Measurements from ENCODE around the gene APOBEC3A. TPM values are rescaled to one million over a fixed set of nuclear protein-coding genes. Genes with fewer than 3 reads are reported as not detected.

APOBEC3A gene
- not detected in 2 replicates for total RNA-seq
- total RNA-seq (2013), result 4.5 TPM
- polyA plus RNA-seq, result 1.1 and 2.8 TPM in 2 replicates
- polyA minus RNA-seq, result 0.51 and 2.1 TPM in 2 replicates

- TF ChIP-seq EZH2 (IDR thresholded peaks at IDR 0.05; ENCODE audit: borderline replicate concordance, insufficient read depth, low read depth, low read length, poor library complexity, severe bottlenecking), result no peak
- TF ChIP-seq CTCF (IDR thresholded peaks at IDR 0.05), result no peak
- no peak within 1 kb of the TSS for H3K9ac ChIP-seq (ENCODE audit: low read length)
- 66% methylated on average over 11 of the region's 11 CpGs for WGBS (ENCODE audit: insufficient coverage)
- peak; percentile 39 for ATAC-seq (ENCODE audit: low read depth)
- H3K27me3 Mint-ChIP-seq, result no peaks in the 10 kb centered on the region
- H3K27ac ChIP-seq (ENCODE audit: low read length in 2 of 2), result no peak within 1 kb of the TSS
- H3K27ac Mint-ChIP-seq, result peak within 1 kb of the TSS; percentile 20
- H3K27me3 ChIP-seq (replicated peaks in 1 of 4; ENCODE audit: control extremely low read depth in 1 of 4, control insufficient read depth in 3 of 4, insufficient read depth in 4 of 4, low read length in 3 of 4), result no peaks in the 10 kb centered on the region
- H3K4me1 Mint-ChIP-seq, result peaks cover 8% of the 10 kb centered on the region
- H4K20me1 ChIP-seq (ENCODE audit: control insufficient read depth, insufficient read depth, low read length, poor library complexity, severe bottlenecking), result no peaks in the 10 kb centered on the region
- no peaks in the 10 kb centered on the region for H3K36me3 ChIP-seq (replicated peaks in 1 of 2; ENCODE audit: control extremely low read depth in 1 of 2, control insufficient read depth in 1 of 2, extremely low read depth in 1 of 2, insufficient read depth in 2 of 2, low read length in 1 of 2)
- intact Hi-C loops (cut with micrococcal nuclease), result no loop called here
- no peaks in the 10 kb centered on the region for H3K79me2 ChIP-seq (ENCODE audit: control insufficient read depth, insufficient read depth, low read length)
- H3K9me3 Mint-ChIP-seq (ENCODE audit: insufficient read depth), result no peaks in the 10 kb centered on the region
- ChIA-PET POLR2A (no interaction called here), CTCF (interaction anchor here (1.0 kb wide), 1 partner anchor 46 kb away, joined by 3 read pairs; no protein-coding TSS in a partner anchor)
- no peak for DNase-seq
- H3K4me2 ChIP-seq (replicated peaks; ENCODE audit: low read depth, low read length, poor library complexity, severe bottlenecking), result no peak within 1 kb of the TSS
- no peak within 1 kb of the TSS for H3K4me3 Mint-ChIP-seq
- no peak within 1 kb of the TSS for H3K4me3 ChIP-seq (ENCODE audit: control extremely low read depth in 1 of 5, extremely low read depth in 1 of 5, insufficient read depth in 1 of 5, low read depth in 2 of 5, low read length in 4 of 5)
- no peaks in the 10 kb centered on the region for H3K4me1 ChIP-seq (ENCODE audit: control insufficient read depth in 2 of 2, insufficient read depth in 2 of 2, low read length in 2 of 2)
- no peaks in the 10 kb centered on the region for H3K9me3 ChIP-seq (ENCODE audit: control extremely low read depth in 1 of 3, control insufficient read depth in 2 of 3, insufficient read depth in 1 of 3, low read length in 2 of 3)
- H2AFZ ChIP-seq (ENCODE audit: insufficient read depth, low read depth, low read length, poor library complexity, severe bottlenecking), result no peak within 1 kb of the TSS
Observed at GRCh38 chr22:38957046-38957770, at the start of gene APOBEC3A. APOBEC3A (plus strand) TSS chr22:38957609; CDS start chr22:38957692, 83 bp downstream.

- no peak for TF ChIP-seq EZH2 (IDR thresholded peaks at IDR 0.05; ENCODE audit: borderline replicate concordance, insufficient read depth, low read depth, low read length, poor library complexity, severe bottlenecking)
- TF ChIP-seq CTCF (IDR thresholded peaks at IDR 0.05), result no peak
- ChIA-PET POLR2A (no interaction called here), CTCF (no interaction called here)
- no CpG with 5 or more reads among the region's 2 CpGs for WGBS (ENCODE audit: insufficient coverage)
- DNase-seq (no peak), ATAC-seq (ENCODE audit: low read depth) (no peak)
- H3K4me3 ChIP-seq (ENCODE audit: control extremely low read depth in 1 of 5, extremely low read depth in 1 of 5, insufficient read depth in 1 of 5, low read depth in 2 of 5, low read length in 4 of 5), result no peak overlapping the region
- H3K4me1 ChIP-seq (ENCODE audit: control insufficient read depth in 2 of 2, insufficient read depth in 2 of 2, low read length in 2 of 2), result peaks cover 0 to 6% of the 10 kb centered on the region in 2 donors
- no peaks in the 10 kb centered on the region for H3K36me3 ChIP-seq (replicated peaks in 1 of 2; ENCODE audit: control extremely low read depth in 1 of 2, control insufficient read depth in 1 of 2, extremely low read depth in 1 of 2, insufficient read depth in 2 of 2, low read length in 1 of 2)
- H3K27me3 ChIP-seq (replicated peaks in 1 of 4; ENCODE audit: control extremely low read depth in 1 of 4, control insufficient read depth in 3 of 4, insufficient read depth in 4 of 4, low read length in 3 of 4), result peaks cover 0 to 11% (median 2%) of the 10 kb centered on the region in 4 experiments
- no peaks in the 10 kb centered on the region for H4K20me1 ChIP-seq (ENCODE audit: control insufficient read depth, insufficient read depth, low read length, poor library complexity, severe bottlenecking)
- H2AFZ ChIP-seq (ENCODE audit: insufficient read depth, low read depth, low read length, poor library complexity, severe bottlenecking), result no peak overlapping the region
- peaks cover 40% of the 10 kb centered on the region for H3K27me3 Mint-ChIP-seq
- H3K9me3 ChIP-seq (ENCODE audit: control extremely low read depth in 1 of 3, control insufficient read depth in 2 of 3, insufficient read depth in 1 of 3, low read length in 2 of 3), result peaks cover 3 to 7% (median 4%) of the 10 kb centered on the region in 3 donors
- peaks cover 2% of the 10 kb centered on the region for H3K9me3 Mint-ChIP-seq (ENCODE audit: insufficient read depth)
- no peak overlapping the region for H3K27ac Mint-ChIP-seq
- no peak overlapping the region for H3K27ac ChIP-seq (ENCODE audit: low read length in 2 of 2)
- no peaks in the 10 kb centered on the region for H3K79me2 ChIP-seq (ENCODE audit: control insufficient read depth, insufficient read depth, low read length)
- no peak overlapping the region for H3K9ac ChIP-seq (ENCODE audit: low read length)
- intact Hi-C loops (cut with micrococcal nuclease), result no loop called here
- no peak overlapping the region for H3K4me2 ChIP-seq (replicated peaks; ENCODE audit: low read depth, low read length, poor library complexity, severe bottlenecking)
- no peak overlapping the region for H3K4me3 Mint-ChIP-seq
- no peaks in the 10 kb centered on the region for H3K4me1 Mint-ChIP-seq
Observed at GRCh38 chr22:38907767-38908166, 49.6 kb upstream of the APOBEC3A start.

All from B cell (primary cell).